Measurements from ENCODE around the gene RYR2.

Gene RYR2

GRCh38 chr1:237152506-237153335 lies 110.7 kb downstream of the RYR2 start:
- Histone ChIP-seq H2AFZ (no peak overlapping the region), H3K4me2 (ENCODE audit: low read length) (no peak overlapping the region), H3K9ac (no peak overlapping the region), H3K4me1 (no peaks in the 10 kb centered on the region), H3K36me3 (ENCODE audit: control insufficient read depth, insufficient read depth, low read length) (no peaks in the 10 kb centered on the region), H3K27me3 (ENCODE audit: control insufficient read depth, insufficient read depth, low read length) (no peaks in the 10 kb centered on the region), H3K4me3 (ENCODE audit: low read depth, low read length) (no peak overlapping the region), H3K9me3 (ENCODE audit: control insufficient read depth, low read length) (no peaks in the 10 kb centered on the region), H3K79me2 (no peaks in the 10 kb centered on the region), H3K27ac (no peak overlapping the region)
- no peak for TF ChIP-seq CTCF (IDR thresholded peaks at IDR 0.05)

- Histone ChIP-seq H3K79me2 (no peaks in the 10 kb centered on the region), H3K27me3 (ENCODE audit: control insufficient read depth, insufficient read depth, low read length) (no peaks in the 10 kb centered on the region), H3K9ac (no peak overlapping the region), H3K4me3 (ENCODE audit: low read depth, low read length) (no peak overlapping the region), H3K27ac (no peak overlapping the region), H3K36me3 (ENCODE audit: control insufficient read depth, insufficient read depth, low read length) (no peaks in the 10 kb centered on the region), H2AFZ (no peak overlapping the region), H3K9me3 (ENCODE audit: control insufficient read depth, low read length) (no peaks in the 10 kb centered on the region), H3K4me1 (no peaks in the 10 kb centered on the region), H3K4me2 (ENCODE audit: low read length) (no peak overlapping the region)
- TF ChIP-seq CTCF (IDR thresholded peaks at IDR 0.05): no peak
Measured at GRCh38 chr1:237154157-237154556, 112.2 kb downstream of the RYR2 start.

- no peaks in the 10 kb centered on the region for H3K36me3 ChIP-seq (ENCODE audit: control insufficient read depth, insufficient read depth, low read length)
- H3K27ac ChIP-seq: no peak overlapping the region
- H2AFZ ChIP-seq: no peak overlapping the region
- H3K79me2 ChIP-seq: no peaks in the 10 kb centered on the region
- H3K4me3 ChIP-seq (ENCODE audit: low read depth, low read length): no peak overlapping the region
- no peak overlapping the region for H3K4me2 ChIP-seq (ENCODE audit: low read length)
- H3K4me1 ChIP-seq: no peaks in the 10 kb centered on the region
- TF ChIP-seq CTCF (IDR thresholded peaks at IDR 0.05): no peak
- no peak overlapping the region for H3K9ac ChIP-seq
- H3K27me3 ChIP-seq (ENCODE audit: control insufficient read depth, insufficient read depth, low read length): no peaks in the 10 kb centered on the region
- H3K9me3 ChIP-seq (ENCODE audit: control insufficient read depth, low read length): no peaks in the 10 kb centered on the region
Measured at GRCh38 chr1:237164406-237165352, 122.7 kb downstream of the RYR2 start.

- Histone ChIP-seq H3K4me3 (ENCODE audit: low read depth, low read length) (no peak overlapping the region), H3K27me3 (ENCODE audit: control insufficient read depth, insufficient read depth, low read length) (no peaks in the 10 kb centered on the region), H3K27ac (no peak overlapping the region), H3K36me3 (ENCODE audit: control insufficient read depth, insufficient read depth, low read length) (no peaks in the 10 kb centered on the region), H3K4me1 (no peaks in the 10 kb centered on the region), H3K9me3 (ENCODE audit: control insufficient read depth, low read length) (no peaks in the 10 kb centered on the region), H3K4me2 (ENCODE audit: low read length) (no peak overlapping the region), H3K9ac (no peak overlapping the region), H2AFZ (no peak overlapping the region), H3K79me2 (no peaks in the 10 kb centered on the region)
- no peak for TF ChIP-seq CTCF (IDR thresholded peaks at IDR 0.05)
Measured at GRCh38 chr1:237166086-237166485, 124.1 kb downstream of the RYR2 start.
